ENCODE results near the gene CCPG1. TPM values are rescaled to one million over a fixed set of nuclear protein-coding genes. Genes with fewer than 3 reads are reported as not detected.
A peak's percentile ranks its signal among the peaks of the same experiment; 100 is the strongest.

The CCPG1 gene
- total and polyA plus RNA-seq, 2 of the 13 experiments (the other 11 are each of a cell fraction or from before 2014, with no cell fraction given) = 16.1 to 19.5 TPM

GRCh38 chr15:55318588-55319494 is 89.3 kb downstream of the CCPG1 start, which contains the start of the genes PIGB and PIGBOS1 (continued):
- TF ChIP-seq BCL6 (CRISPR knock-in tag; IDR thresholded peaks at IDR 0.05) (peak; percentile 49), HOXA7 (CRISPR knock-in tag; IDR thresholded peaks at IDR 0.05) (no peak), FOXA1 (IDR thresholded peaks at IDR 0.05) (no peak), FOXA1 (CRISPR knock-in tag; IDR thresholded peaks at IDR 0.05) (no peak), PCBP2 (optimal IDR thresholded peaks at IDR 0.05; ENCODE audit: low read depth, low read length, poor library complexity, severe bottlenecking) (no peak), ZNF362 (CRISPR knock-in tag; IDR thresholded peaks at IDR 0.05; ENCODE audit: borderline replicate concordance) (peak; percentile 57; the same call in 1 of the 2 replicates), RXRB (CRISPR knock-in tag; IDR thresholded peaks at IDR 0.05; ENCODE audit: borderline replicate concordance) (peak; percentile 57; the same call in 1 of the 2 replicates), ZNF562 (CRISPR knock-in tag; IDR thresholded peaks at IDR 0.05; ENCODE audit: borderline replicate concordance) (no peak), MXI1 (IDR thresholded peaks at IDR 0.05; ENCODE audit: borderline replicate concordance, low read depth, low read length) (peak; percentile 57; the same call in 1 of the 3 replicates), ZBTB42 (CRISPR knock-in tag; IDR thresholded peaks at IDR 0.05) (peak; percentile 52; the same call in 1 of the 2 replicates), ZNF7 (CRISPR knock-in tag; IDR thresholded peaks at IDR 0.05) (no peak), ZNF792 (CRISPR knock-in tag; IDR thresholded peaks at IDR 0.05) (peak; percentile 85; the same call in 1 of the 2 replicates), HOXA3 (CRISPR knock-in tag; IDR thresholded peaks at IDR 0.05) (peak; percentile 92), ZNF253 (CRISPR knock-in tag; IDR thresholded peaks at IDR 0.05; ENCODE audit: borderline replicate concordance) (no peak), JDP2 (CRISPR knock-in tag; IDR thresholded peaks at IDR 0.05; ENCODE audit: borderline replicate concordance) (no peak), SP140L (CRISPR knock-in tag; IDR thresholded peaks at IDR 0.05; ENCODE audit: borderline replicate concordance) (no peak), ZNF263 (CRISPR knock-in tag; IDR thresholded peaks at IDR 0.05) (no peak), CENPX (CRISPR knock-in tag; IDR thresholded peaks at IDR 0.05) (no peak), ZNF740 (CRISPR knock-in tag; IDR thresholded peaks at IDR 0.05) (no peak), GATA4 (IDR thresholded peaks at IDR 0.05; ENCODE audit: borderline replicate concordance, low read depth) (no peak), ZNF414 (CRISPR knock-in tag; IDR thresholded peaks at IDR 0.05) (0 out of 2 replicates have a peak, but pooled peaks have one; percentile 31), IRF2 (CRISPR knock-in tag; IDR thresholded peaks at IDR 0.05) (peak; percentile 96), FOSL2 (CRISPR knock-in tag; IDR thresholded peaks at IDR 0.05) (peak; percentile 37), TOPORS (CRISPR knock-in tag; IDR thresholded peaks at IDR 0.05) (no peak), ZBTB44 (CRISPR knock-in tag; IDR thresholded peaks at IDR 0.05) (peak; percentile 89; the same call in 1 of the 2 replicates), ZNF136 (CRISPR knock-in tag; IDR thresholded peaks at IDR 0.05; ENCODE audit: low read depth) (peak; percentile 64; the same call in 1 of the 2 replicates), ZNF10 (CRISPR knock-in tag; IDR thresholded peaks at IDR 0.05; ENCODE audit: borderline replicate concordance, low read depth) (no peak), ZNF30 (CRISPR knock-in tag; IDR thresholded peaks at IDR 0.05) (no peak)

Data from HepG2 (cell line).